Ovary (tissue), 9 donors: Measurements from ENCODE around the gene ENOSF1. TPM values are rescaled to one million over a fixed set of nuclear protein-coding genes. Genes with fewer than 3 reads are reported as not detected.
A peak's percentile ranks its signal among the peaks of the same experiment; 100 is the strongest.

Experiments used
- DNase-seq, 5 donors: peaks; one replicate each; pipeline ENCODE4 v3.0.0-alpha.2; 2019 to 2020
- H3K27ac ChIP-seq, 2 donors: fragments of 200-600 bp; one replicate each; pipeline versions ENCODE4 v1.5.1 to v1.8.0; 2019 to 2022
- H3K27me3 ChIP-seq: fragments of 200-600 bp; one replicate; pipeline ENCODE4 v1.8.0; 2022
- H3K36me3 ChIP-seq: fragments of 200-600 bp; sonication (generic); one replicate; pipeline ENCODE4 v1.5.1; 2019
- H3K4me1 ChIP-seq: one replicate; pipeline ENCODE4 v1.8.1; 2013; ENCODE audit warnings: mild to moderate bottlenecking, moderate library complexity; ENCODE audit not compliant: insufficient read depth
- H3K4me3 ChIP-seq: fragments of 200-600 bp; sonication (generic); one replicate; pipeline ENCODE4 v1.5.1; 2017
- H3K9me3 ChIP-seq, 2 donors: fragments of 200-600 bp in 1 of 2; sonication (generic) in 1 of 2; one replicate each; pipeline versions ENCODE4 v1.5.1 to v1.8.1; 2013 to 2019; ENCODE audit warnings: mild to moderate bottlenecking in 1 of 2, moderate library complexity in 1 of 2
- EP300 ChIP-seq: sonication (generic); formaldehyde crosslinking; IDR thresholded peaks from one replicate; pipeline ENCODE4 v1.6.1; 2017; ENCODE audit warnings: antibody characterized with exemption
- POLR2A ChIP-seq: fragments of 450-650 bp; IDR thresholded peaks from one replicate; pipeline ENCODE4 v1.6.1; 2017; ENCODE audit warnings: antibody characterized with exemption, mild to moderate bottlenecking, moderate library complexity
- WGBS, 3 donors: extraction: QIAGEN DNeasy Blood & Tissue Kit in 1 of 3; methylation state at CpG; one replicate each; pipeline versions ENCODE4 v1.1.5 to v1.1.7; 2013 to 2017; 5-methylcytosine and 5-hydroxymethylcytosine counted together
- intact Hi-C, 4 donors: fragments of 100-400 bp; cut with DNase I; formaldehyde crosslinking; loops; one replicate each; pipeline versions ENCODE4 v1.11.0 to v1.15.1; 2022 to 2023
- polyA plus RNA-seq, 2 donors: library from polyadenylated mRNA; stranded (reverse); fragments of 200-250 nt in 1 of 2; fragments of 350-450 nt in 1 of 2; fragmentation: Illumina TruSeq in 1 of 2; extraction: RNeasy Lipid Tissue Mini Kit (QIAGEN cat#74804) in 1 of 2; gene quantifications; one replicate each; pipeline ENCODE4 v1.2.3, GENCODE V29; 2013 to 2014
- total RNA-seq, 7 donors: library from RNA; depleted of rRNA in 2 of 7; stranded (reverse); fragments of >200 nt in 2 of 7; fragmentation: NEBNext Ultra II Directional in 3 of 7; extraction: Animal tissue kit (Norgen Biotek cat#: 25700) in 3 of 7; gene quantifications; one replicate each; pipeline versions ENCODE4 v1.1.0 to v1.2.4, GENCODE V29; 2016 to 2023
- TF ChIP-seq, protein P1 (sequence below), 3 donors: fragments of 450-650 bp in 2 of 3; fragments of 200-600 bp in 1 of 3; IDR thresholded peaks; one replicate each; pipeline versions ENCODE4 v1.5.1 to v1.8.0; 2016 to 2022; ENCODE audit warnings: antibody characterized with exemption in 3 of 3, mild to moderate bottlenecking in 1 of 3
- donor health status: DM: no; HTN: no; CAD: no; lungs with moderate emphysema.
- donor health status: DM: no; HTN: no; CAD: no.
- donor health status: Bipolar disorder and iron deficiency.
- donor health status: DM: yes; HTN: yes; CAD: no.
- donor health status: DM: no; HTN: no; CAD: no.
- donor health status: DM: yes; HTN: yes; CAD: no.

The ENOSF1 gene
- total and polyA plus RNA-seq, 9 donors = 29.2 to 94.9 (median 53.0) TPM

DNA sequence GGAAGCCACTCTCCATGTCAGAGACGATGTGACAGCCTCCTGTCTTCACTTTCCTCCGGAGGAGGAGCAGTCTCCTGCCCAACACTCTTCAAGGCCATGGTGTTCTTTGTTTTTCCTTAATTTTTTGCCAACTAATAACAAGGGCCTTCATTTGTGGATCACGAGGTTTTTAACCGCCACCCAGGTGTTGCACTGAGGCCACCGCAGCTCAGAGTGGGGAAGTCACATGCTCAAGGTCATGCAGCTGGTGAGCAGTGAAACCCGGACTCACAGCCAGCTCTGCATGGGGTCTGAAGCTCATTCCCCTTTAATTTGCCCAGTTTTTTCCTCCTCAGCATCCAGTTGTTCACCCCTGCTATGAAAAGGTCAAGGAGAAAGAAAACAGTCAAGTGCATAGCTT, 19.6 kb downstream of the ENOSF1 start:
- H3K36me3 ChIP-seq = no peaks in the 10 kb centered on the region
- intact Hi-C loops = no loop called here
- H3K27ac ChIP-seq = peak overlapping the region in 1 of 2 donors; percentile 54
- H3K4me3 ChIP-seq = no peak overlapping the region
- WGBS, 3 donors = 13 to 30% (median 19%) methylated on average over 6 of the region's 6 CpGs
- DNase-seq = peak; percentile 47 to 78 (median 72)
- H3K27me3 ChIP-seq = no peaks in the 10 kb centered on the region
- H3K4me1 ChIP-seq = peaks cover 13% of the 10 kb centered on the region
- TF ChIP-seq POLR2A = no peak
- no peak for TF ChIP-seq EP300
- TF ChIP-seq, protein P1, sequence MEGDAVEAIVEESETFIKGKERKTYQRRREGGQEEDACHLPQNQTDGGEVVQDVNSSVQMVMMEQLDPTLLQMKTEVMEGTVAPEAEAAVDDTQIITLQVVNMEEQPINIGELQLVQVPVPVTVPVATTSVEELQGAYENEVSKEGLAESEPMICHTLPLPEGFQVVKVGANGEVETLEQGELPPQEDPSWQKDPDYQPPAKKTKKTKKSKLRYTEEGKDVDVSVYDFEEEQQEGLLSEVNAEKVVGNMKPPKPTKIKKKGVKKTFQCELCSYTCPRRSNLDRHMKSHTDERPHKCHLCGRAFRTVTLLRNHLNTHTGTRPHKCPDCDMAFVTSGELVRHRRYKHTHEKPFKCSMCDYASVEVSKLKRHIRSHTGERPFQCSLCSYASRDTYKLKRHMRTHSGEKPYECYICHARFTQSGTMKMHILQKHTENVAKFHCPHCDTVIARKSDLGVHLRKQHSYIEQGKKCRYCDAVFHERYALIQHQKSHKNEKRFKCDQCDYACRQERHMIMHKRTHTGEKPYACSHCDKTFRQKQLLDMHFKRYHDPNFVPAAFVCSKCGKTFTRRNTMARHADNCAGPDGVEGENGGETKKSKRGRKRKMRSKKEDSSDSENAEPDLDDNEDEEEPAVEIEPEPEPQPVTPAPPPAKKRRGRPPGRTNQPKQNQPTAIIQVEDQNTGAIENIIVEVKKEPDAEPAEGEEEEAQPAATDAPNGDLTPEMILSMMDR (IDR thresholded peaks at IDR 0.05) = no peak
- no peaks in the 10 kb centered on the region for H3K9me3 ChIP-seq

DNA sequence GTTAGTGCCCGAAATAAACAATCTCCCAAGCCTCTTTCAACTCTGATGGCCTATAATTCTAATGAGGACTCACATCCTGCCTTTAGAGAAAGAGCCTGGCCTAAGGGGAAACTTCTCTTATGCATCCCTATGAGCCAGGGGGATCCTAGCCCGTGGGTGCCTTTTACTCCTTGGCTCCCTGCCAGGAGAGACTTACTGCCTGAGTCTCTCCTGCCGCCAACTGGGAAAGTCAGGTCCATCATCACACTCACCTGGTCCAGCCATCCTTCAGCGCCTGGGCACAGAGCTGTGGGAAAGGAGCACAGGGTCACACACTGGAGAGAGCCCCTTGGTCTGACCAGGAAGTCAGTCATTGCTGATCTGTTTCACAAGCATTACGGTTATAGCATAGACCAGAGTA, 24.1 kb downstream of the ENOSF1 start:
- Histone ChIP-seq H3K4me3 (no peak overlapping the region), H3K36me3 (no peaks in the 10 kb centered on the region), H3K27ac (no peak overlapping the region), H3K9me3 (no peaks in the 10 kb centered on the region), H3K4me1 (peaks cover 4% of the 10 kb centered on the region), H3K27me3 (no peaks in the 10 kb centered on the region)
- 75 to 83% (median 80%) methylated on average over 5 of the region's 5 CpGs for WGBS, 3 donors
- TF ChIP-seq, protein P1 (IDR thresholded peaks at IDR 0.05) = no peak
- TF ChIP-seq EP300 (no peak), POLR2A (no peak)
- DNase-seq = no peak
- intact Hi-C loops = no loop called here

DNA sequence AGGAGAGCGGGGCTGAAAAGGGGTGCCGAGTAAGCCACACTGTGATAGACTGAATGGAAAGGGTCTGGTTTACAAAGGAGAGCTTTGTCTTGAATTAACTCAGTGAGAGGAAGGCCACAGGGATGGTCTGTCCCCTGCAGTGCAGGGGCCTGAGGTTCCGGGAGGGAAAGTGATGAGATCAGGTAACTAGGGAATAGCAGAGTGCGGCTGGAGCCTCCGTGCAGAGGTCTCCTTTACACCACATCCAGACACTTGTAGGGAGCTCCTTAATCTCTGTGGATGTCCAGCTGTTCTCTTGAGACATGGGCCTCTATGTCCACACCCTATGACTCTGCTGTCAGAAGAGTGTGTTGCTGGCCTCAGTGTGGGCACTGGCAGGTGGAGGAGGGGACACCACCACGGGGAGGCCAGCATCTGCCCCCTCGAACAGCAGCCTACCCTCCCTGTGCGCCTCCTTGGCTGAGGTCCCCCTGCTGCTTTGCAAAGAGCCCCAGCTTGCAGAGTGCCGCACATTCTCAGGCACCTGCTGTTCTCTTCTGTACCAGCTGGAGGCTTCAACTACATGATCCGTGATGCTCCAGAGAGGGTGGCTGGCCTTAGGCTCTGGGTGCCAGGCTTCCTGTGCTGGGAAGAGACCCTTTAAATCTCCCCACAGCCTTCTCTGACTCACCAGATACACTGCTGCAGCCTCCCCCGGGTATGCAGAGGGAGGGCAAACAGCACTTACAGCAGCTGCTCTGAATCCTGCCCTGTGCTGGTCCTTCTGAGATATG, 25.9 kb downstream of the ENOSF1 start:
- Histone ChIP-seq H3K9me3 (no peaks in the 10 kb centered on the region), H3K36me3 (no peaks in the 10 kb centered on the region), H3K4me3 (no peak overlapping the region), H3K4me1 (no peaks in the 10 kb centered on the region), H3K27me3 (no peaks in the 10 kb centered on the region), H3K27ac (no peak overlapping the region)
- no peak for DNase-seq
- 72 to 76% (median 72%) methylated on average over 10 to 11 of the region's 11 CpGs for WGBS, 3 donors
- TF ChIP-seq, protein P1 (IDR thresholded peaks at IDR 0.05) = no peak
- no peak for TF ChIP-seq POLR2A
- TF ChIP-seq EP300 = no peak
- intact Hi-C loops = no loop called here

DNA sequence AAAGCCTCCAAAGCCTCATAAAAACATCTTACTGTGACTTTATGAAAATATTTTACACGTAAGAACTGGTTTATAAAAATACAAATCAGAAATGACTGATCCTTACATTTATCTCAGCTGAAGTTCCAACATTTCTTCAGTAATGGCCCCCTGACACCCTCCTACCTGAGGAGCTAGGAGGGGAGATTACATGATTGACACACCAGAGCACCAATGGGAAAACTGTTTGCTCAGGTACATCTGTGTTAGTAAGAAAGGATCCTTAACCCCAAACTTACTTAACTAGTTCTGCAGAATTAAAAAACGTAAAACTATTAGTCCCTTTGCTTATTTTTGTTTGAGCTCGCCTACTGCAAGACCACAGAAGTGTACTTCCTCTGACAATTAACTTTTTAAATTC, 27.0 kb downstream of the ENOSF1 start:
- no peaks in the 10 kb centered on the region for H3K9me3 ChIP-seq
- no peak for DNase-seq
- H3K27ac ChIP-seq = no peak overlapping the region
- no peak overlapping the region for H3K4me3 ChIP-seq
- no peak for TF ChIP-seq EP300
- TF ChIP-seq POLR2A = no peak
- TF ChIP-seq, protein P1 (IDR thresholded peaks at IDR 0.05) = no peak
- WGBS, 3 donors = 79 to 87% (median 84%) methylated on average over 3 of the region's 3 CpGs
- H3K36me3 ChIP-seq = no peaks in the 10 kb centered on the region
- intact Hi-C loops = no loop called here
- no peaks in the 10 kb centered on the region for H3K4me1 ChIP-seq
- no peaks in the 10 kb centered on the region for H3K27me3 ChIP-seq
